ENCODE measurements around the gene PHF1. TPM values are rescaled to one million over a fixed set of nuclear protein-coding genes. Genes with fewer than 3 reads are reported as not detected.

PHF1 gene
- polyA plus RNA-seq, 1 donor (not counting 4 experiments of a cell fraction or from before 2014, with no cell fraction given), result 15.8 TPM

- H3K27ac ChIP-seq (ENCODE audit: control insufficient read depth, insufficient read depth, low read length), result no peak overlapping the region
- no peak for DNase-seq (ENCODE audit: low read depth, low spot score)
- no peak for FAIRE-seq
- H3K9me1 ChIP-seq (ENCODE audit: control insufficient read depth, extremely low read depth, insufficient read depth, low read length), result no peaks in the 10 kb centered on the region
- no peaks in the 10 kb centered on the region for H3K27me3 ChIP-seq (ENCODE audit: control insufficient read depth, extremely low read depth, insufficient read depth, low read length)
- no peak overlapping the region for H3K9ac ChIP-seq (ENCODE audit: control insufficient read depth, extremely low read depth, insufficient read depth, low read length)
- dilution Hi-C loops (cut with MboI; ENCODE audit: extremely low pct_ligation_motif_present, low sequenced_read_pairs), result no loop called here
- peaks cover 32% of the 10 kb centered on the region for H3K4me1 ChIP-seq (ENCODE audit: control insufficient read depth, extremely low read depth, insufficient read depth, low read length)
- peaks cover 2% of the 10 kb centered on the region for H3K79me2 ChIP-seq (ENCODE audit: control insufficient read depth, insufficient read depth, low read length)
- H3K4me3 ChIP-seq (ENCODE audit: control insufficient read depth in 2 of 3, extremely low read depth in 1 of 3, insufficient read depth in 2 of 3, low read depth in 1 of 3, low read length in 3 of 3), result no peak overlapping the region
- no peaks in the 10 kb centered on the region for H4K20me1 ChIP-seq (ENCODE audit: control insufficient read depth, extremely low read depth, insufficient read depth, low read length)
- TF ChIP-seq CTCF (optimal IDR thresholded peaks at IDR 0.05 in 1 of 3, IDR thresholded peaks at IDR 0.05 in 1 of 3, conservative IDR thresholded peaks at IDR 0.05 in 1 of 3; ENCODE audit: extremely low read depth in 1 of 3, insufficient read depth in 2 of 3, low read length in 3 of 3) (no peak), EZH2 (IDR thresholded peaks at IDR 0.05; ENCODE audit: low read length) (no peak)
- no peak overlapping the region for H3K4me2 ChIP-seq (ENCODE audit: control insufficient read depth, extremely low read depth, insufficient read depth, low read depth, low read length)
- peaks cover 2 to 8% of the 10 kb centered on the region in 2 experiments for H3K36me3 ChIP-seq (ENCODE audit: control insufficient read depth in 2 of 2, extremely low read depth in 1 of 2, insufficient read depth in 2 of 2, low read length in 2 of 2)
- no peaks in the 10 kb centered on the region for H3K9me3 ChIP-seq (ENCODE audit: control insufficient read depth, low read depth, low read length)
- no peak overlapping the region for H2AFZ ChIP-seq (ENCODE audit: control insufficient read depth, low read length)
Measured at GRCh38 chr6:33432546-33432945, 21.7 kb downstream of the PHF1 start.

GRCh38 chr6:33433001-33433543, 22.3 kb downstream of the PHF1 start:
- Histone ChIP-seq H3K4me2 (ENCODE audit: control insufficient read depth, extremely low read depth, insufficient read depth, low read depth, low read length) (no peak overlapping the region), H2AFZ (ENCODE audit: control insufficient read depth, low read length) (no peak overlapping the region), H3K36me3 (ENCODE audit: control insufficient read depth in 2 of 2, extremely low read depth in 1 of 2, insufficient read depth in 2 of 2, low read length in 2 of 2) (peaks cover 3 to 10% of the 10 kb centered on the region in 2 experiments), H3K4me3 (ENCODE audit: control insufficient read depth in 2 of 3, extremely low read depth in 1 of 3, insufficient read depth in 2 of 3, low read depth in 1 of 3, low read length in 3 of 3) (no peak overlapping the region), H3K9ac (ENCODE audit: control insufficient read depth, extremely low read depth, insufficient read depth, low read length) (no peak overlapping the region), H3K27ac (ENCODE audit: control insufficient read depth, insufficient read depth, low read length) (no peak overlapping the region), H3K9me1 (ENCODE audit: control insufficient read depth, extremely low read depth, insufficient read depth, low read length) (no peaks in the 10 kb centered on the region), H3K9me3 (ENCODE audit: control insufficient read depth, low read depth, low read length) (no peaks in the 10 kb centered on the region), H3K27me3 (ENCODE audit: control insufficient read depth, extremely low read depth, insufficient read depth, low read length) (no peaks in the 10 kb centered on the region), H4K20me1 (ENCODE audit: control insufficient read depth, extremely low read depth, insufficient read depth, low read length) (no peaks in the 10 kb centered on the region), H3K79me2 (ENCODE audit: control insufficient read depth, insufficient read depth, low read length) (peaks cover 2% of the 10 kb centered on the region), H3K4me1 (ENCODE audit: control insufficient read depth, extremely low read depth, insufficient read depth, low read length) (peaks cover 32% of the 10 kb centered on the region)
- TF ChIP-seq CTCF (optimal IDR thresholded peaks at IDR 0.05 in 1 of 3, IDR thresholded peaks at IDR 0.05 in 1 of 3, conservative IDR thresholded peaks at IDR 0.05 in 1 of 3; ENCODE audit: extremely low read depth in 1 of 3, insufficient read depth in 2 of 3, low read length in 3 of 3), result no peak
- TF ChIP-seq EZH2 (IDR thresholded peaks at IDR 0.05; ENCODE audit: low read length), result no peak
- dilution Hi-C loops (cut with MboI; ENCODE audit: extremely low pct_ligation_motif_present, low sequenced_read_pairs), result no loop called here
- FAIRE-seq (no peak), DNase-seq (ENCODE audit: low read depth, low spot score) (no peak)

All from keratinocyte (primary cell).